ENCODE results near the gene PRKCH.

GRCh38 chr14:61561657-61562276, 240.4 kb downstream of the PRKCH start:
- TF ChIP-seq REST (IDR thresholded peaks at IDR 0.05; ENCODE audit: borderline replicate concordance) (no peak), CTCF (IDR thresholded peaks at IDR 0.05; ENCODE audit: poor library complexity, severe bottlenecking) (no peak), POLR2AphosphoS5 (IDR thresholded peaks at IDR 0.05) (no peak), EP300 (conservative IDR thresholded peaks at IDR 0.05; ENCODE audit: poor library complexity, severe bottlenecking) (no peak), TAF1 (IDR thresholded peaks at IDR 0.05; ENCODE audit: low read depth) (no peak), EZH2 (IDR thresholded peaks at IDR 0.05; ENCODE audit: borderline replicate concordance, insufficient read depth, low read length, poor library complexity, severe bottlenecking) (no peak), RAD21 (conservative IDR thresholded peaks at IDR 0.05) (no peak), SMC3 (conservative IDR thresholded peaks at IDR 0.05; ENCODE audit: poor library complexity) (no peak)
